Measurements from ENCODE around the gene LIME1. TPM values are rescaled to one million over a fixed set of nuclear protein-coding genes. Genes with fewer than 3 reads are reported as not detected.

LIME1 gene
- total and polyA plus RNA-seq, 2 experiments from 2014 or later = 17.4 to 19.2 TPM

GRCh38 chr20:63759377-63759901 is 23.0 kb downstream of the LIME1 start:
- Histone ChIP-seq H3K27ac (no peak overlapping the region), H3K27me3 (no peaks in the 10 kb centered on the region), H3K4me3 (no peak overlapping the region), H3K4me1 (ENCODE audit: low read depth) (no peaks in the 10 kb centered on the region), H3K36me3 (peaks cover 4% of the 10 kb centered on the region), H3K9me3 (ENCODE audit: low read depth) (no peaks in the 10 kb centered on the region)
- peak in 1 of 2 donors; percentile 25 for DNase-seq (ENCODE audit: low read depth in 1 of 2, low spot score in 1 of 2)
- TF ChIP-seq, protein P1, sequence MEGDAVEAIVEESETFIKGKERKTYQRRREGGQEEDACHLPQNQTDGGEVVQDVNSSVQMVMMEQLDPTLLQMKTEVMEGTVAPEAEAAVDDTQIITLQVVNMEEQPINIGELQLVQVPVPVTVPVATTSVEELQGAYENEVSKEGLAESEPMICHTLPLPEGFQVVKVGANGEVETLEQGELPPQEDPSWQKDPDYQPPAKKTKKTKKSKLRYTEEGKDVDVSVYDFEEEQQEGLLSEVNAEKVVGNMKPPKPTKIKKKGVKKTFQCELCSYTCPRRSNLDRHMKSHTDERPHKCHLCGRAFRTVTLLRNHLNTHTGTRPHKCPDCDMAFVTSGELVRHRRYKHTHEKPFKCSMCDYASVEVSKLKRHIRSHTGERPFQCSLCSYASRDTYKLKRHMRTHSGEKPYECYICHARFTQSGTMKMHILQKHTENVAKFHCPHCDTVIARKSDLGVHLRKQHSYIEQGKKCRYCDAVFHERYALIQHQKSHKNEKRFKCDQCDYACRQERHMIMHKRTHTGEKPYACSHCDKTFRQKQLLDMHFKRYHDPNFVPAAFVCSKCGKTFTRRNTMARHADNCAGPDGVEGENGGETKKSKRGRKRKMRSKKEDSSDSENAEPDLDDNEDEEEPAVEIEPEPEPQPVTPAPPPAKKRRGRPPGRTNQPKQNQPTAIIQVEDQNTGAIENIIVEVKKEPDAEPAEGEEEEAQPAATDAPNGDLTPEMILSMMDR (IDR thresholded peaks at IDR 0.05; ENCODE audit: low read depth, low read length) = no peak

- peak in 1 of 2 donors; percentile 5 for DNase-seq (ENCODE audit: low read depth in 1 of 2, low spot score in 1 of 2)
- Histone ChIP-seq H3K4me1 (ENCODE audit: low read depth) (no peaks in the 10 kb centered on the region), H3K36me3 (peaks cover 22% of the 10 kb centered on the region), H3K4me3 (no peak overlapping the region), H3K27ac (no peak overlapping the region), H3K9me3 (ENCODE audit: low read depth) (no peaks in the 10 kb centered on the region), H3K27me3 (no peaks in the 10 kb centered on the region)
- TF ChIP-seq, protein P1 (IDR thresholded peaks at IDR 0.05; ENCODE audit: low read depth, low read length) = no peak
Observed at GRCh38 chr20:63765082-63765873, 28.8 kb downstream of the LIME1 start.

DNA sequence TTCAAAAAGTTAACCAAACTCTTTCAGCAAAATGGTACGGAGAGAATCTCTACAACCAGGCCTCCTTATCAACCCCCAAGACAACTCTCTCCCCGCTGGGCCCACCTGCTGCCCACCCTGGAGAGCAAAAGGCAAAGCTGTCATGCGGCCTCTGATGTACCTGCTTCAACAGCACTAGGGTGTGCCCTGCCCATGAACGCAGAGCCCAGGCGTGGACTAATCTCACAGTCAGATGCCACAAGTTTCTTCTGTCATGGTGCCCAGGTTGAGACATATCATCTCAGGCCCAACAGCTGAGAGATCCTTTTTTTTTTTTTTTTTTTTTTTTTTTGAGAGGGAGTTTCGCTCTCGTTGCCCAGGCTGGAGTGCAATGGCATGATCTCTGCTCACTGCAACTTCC is 29.4 kb downstream of the LIME1 start:
- Histone ChIP-seq H3K9me3 (ENCODE audit: low read depth) (no peaks in the 10 kb centered on the region), H3K27ac (no peak overlapping the region), H3K4me1 (ENCODE audit: low read depth) (no peaks in the 10 kb centered on the region), H3K27me3 (no peaks in the 10 kb centered on the region), H3K36me3 (peaks cover 25% of the 10 kb centered on the region), H3K4me3 (no peak overlapping the region)
- no peak for DNase-seq (ENCODE audit: low read depth in 1 of 2, low spot score in 1 of 2)
- TF ChIP-seq, protein P1 (IDR thresholded peaks at IDR 0.05; ENCODE audit: low read depth, low read length) = no peak

- H3K27ac ChIP-seq = no peak overlapping the region
- no peaks in the 10 kb centered on the region for H3K9me3 ChIP-seq (ENCODE audit: low read depth)
- no peak for DNase-seq (ENCODE audit: low read depth in 1 of 2, low spot score in 1 of 2)
- no peak overlapping the region for H3K4me3 ChIP-seq
- H3K36me3 ChIP-seq = peaks cover 28% of the 10 kb centered on the region
- TF ChIP-seq, protein P1 (IDR thresholded peaks at IDR 0.05; ENCODE audit: low read depth, low read length) = no peak
- H3K27me3 ChIP-seq = no peaks in the 10 kb centered on the region
- no peaks in the 10 kb centered on the region for H3K4me1 ChIP-seq (ENCODE audit: low read depth)
Observed at GRCh38 chr20:63766695-63767426, 30.4 kb downstream of the LIME1 start.

DNA sequence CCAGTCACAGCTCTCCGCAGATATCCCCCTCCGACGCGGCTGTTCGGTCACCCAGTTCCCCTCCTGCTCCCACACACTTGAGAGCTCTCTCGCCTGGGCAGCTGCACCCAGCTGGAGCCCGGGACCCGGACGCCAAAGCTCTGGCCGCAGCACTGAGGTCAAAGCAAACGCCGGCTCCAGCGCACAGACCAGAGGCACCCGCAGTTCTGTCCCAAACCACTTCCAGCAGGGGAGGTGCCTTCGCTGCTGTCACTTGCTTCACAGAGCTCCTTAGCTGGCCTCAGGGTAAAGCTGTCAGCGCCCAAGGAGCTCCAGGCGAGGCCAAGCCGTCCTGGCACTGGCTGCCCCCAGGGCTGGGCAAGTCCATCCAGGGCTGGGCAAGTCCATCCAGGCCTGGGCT is 31.0 kb downstream of the LIME1 start:
- TF ChIP-seq, protein P1 (IDR thresholded peaks at IDR 0.05; ENCODE audit: low read depth, low read length) = no peak
- H3K36me3 ChIP-seq = peaks cover 28% of the 10 kb centered on the region
- no peak for DNase-seq (ENCODE audit: low read depth in 1 of 2, low spot score in 1 of 2)

More for the DNA sequence above, 31.0 kb downstream of the LIME1 start:
- no peaks in the 10 kb centered on the region for H3K9me3 ChIP-seq (ENCODE audit: low read depth)
- no peaks in the 10 kb centered on the region for H3K27me3 ChIP-seq
- H3K4me1 ChIP-seq (ENCODE audit: low read depth) = no peaks in the 10 kb centered on the region
- H3K4me3 ChIP-seq = no peak overlapping the region
- no peak overlapping the region for H3K27ac ChIP-seq
